ENCODE measurements around the gene BLMH.

DNA sequence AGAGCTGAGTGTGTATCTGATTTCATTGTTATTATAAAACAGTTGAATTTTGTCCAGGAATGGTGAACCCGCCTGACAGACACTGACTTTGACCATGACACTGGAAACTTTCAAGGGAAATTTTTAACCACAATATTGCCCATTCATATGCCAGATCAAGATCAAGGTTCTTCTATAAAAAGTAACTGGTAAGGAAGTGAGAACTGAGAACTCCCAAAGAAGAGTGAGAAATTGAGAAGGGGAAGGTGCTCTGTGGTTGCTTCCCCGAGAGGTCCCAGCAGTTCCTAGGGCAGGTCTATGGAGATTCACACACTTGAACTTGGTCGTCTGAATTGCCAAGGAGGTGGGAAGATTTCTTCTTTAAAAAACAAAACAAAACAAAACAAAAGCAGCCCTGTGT, 83.5 kb downstream of the BLMH start:
- TF ChIP-seq CTCF (IDR thresholded peaks at IDR 0.05; ENCODE audit: low read depth, low read length) (no peak), POLR2A (IDR thresholded peaks at IDR 0.05; ENCODE audit: extremely low read depth, insufficient read length) (no peak)
